Right forelimb (tissue), 1 donor: ENCODE data around the gene ARF5.
A peak's percentile ranks its signal among the peaks of the same experiment; 100 is the strongest.
"Not testable (repeated sequence)": the region's sequence is repeated elsewhere in the genome, so short reads cannot be mapped to it uniquely, and the experiment has no call there.

Source experiments
- DNase-seq: peaks from one replicate; pipeline ENCODE4 v3.0.0-alpha.2; 2018

The ARF5 gene

DNA sequence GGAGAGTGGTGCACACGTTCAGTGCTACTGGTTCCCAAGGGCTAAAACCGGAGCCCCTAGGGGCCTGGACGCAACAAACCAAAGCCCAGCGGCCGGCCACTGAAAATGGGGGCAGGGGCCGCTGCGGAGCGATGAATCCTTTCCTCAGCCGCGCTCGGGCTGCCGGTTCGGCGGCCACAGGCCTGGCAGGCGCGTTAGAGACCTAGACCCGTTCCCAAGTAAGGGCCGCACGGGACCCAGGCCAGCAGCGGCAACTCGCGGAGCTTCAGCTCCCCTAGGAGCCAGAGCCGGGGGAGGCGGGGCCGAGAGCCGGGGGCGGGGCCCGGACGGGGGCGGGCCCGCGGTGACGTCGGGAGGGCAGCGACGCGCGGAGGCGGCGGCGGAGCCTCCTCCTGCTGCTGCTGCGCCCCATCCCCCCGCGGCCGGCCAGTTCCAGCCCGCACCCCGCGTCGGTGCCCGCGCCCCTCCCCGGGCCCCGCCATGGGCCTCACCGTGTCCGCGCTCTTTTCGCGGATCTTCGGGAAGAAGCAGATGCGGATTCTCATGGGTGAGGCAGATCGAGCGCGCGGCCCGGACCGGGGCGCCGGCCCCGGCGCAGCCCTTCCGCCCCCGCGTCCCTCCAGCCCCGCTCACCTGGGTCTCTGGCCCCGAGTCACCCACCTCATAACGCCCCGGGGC, at the start of gene ARF5:
Gene ARF5 (plus strand): TSS at position 393 of the 678 bp plus-strand sequence. CDS start 88 bp downstream, at position 481.
- peak; percentile 96 for DNase-seq

GRCh38 chr7:127539116-127539515, 49.1 kb upstream of the ARF5 start:
- DNase-seq: no peak

DNA sequence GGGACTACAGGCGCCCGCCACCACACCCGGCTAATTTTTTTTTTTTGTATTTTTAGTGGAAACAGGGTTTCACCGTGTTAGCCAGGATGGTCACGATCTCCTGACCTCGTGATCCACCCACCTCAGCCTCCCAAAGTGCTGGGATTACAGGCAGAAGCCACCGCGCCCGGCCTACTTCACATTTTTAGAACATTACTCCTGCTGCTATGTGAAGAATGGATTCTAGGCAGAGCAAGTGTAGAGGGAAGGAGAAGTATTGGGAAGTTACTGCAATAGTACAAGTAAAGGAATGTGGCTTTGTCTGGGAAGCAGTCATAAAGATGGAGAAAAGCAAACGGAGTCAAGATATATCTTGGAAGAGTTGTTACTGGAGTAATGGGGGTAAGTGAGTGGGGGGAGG, 47.8 kb upstream of the ARF5 start:
- DNase-seq: not testable (repeated sequence)

GRCh38 chr7:127541548-127541947, 46.7 kb upstream of the ARF5 start:
- DNase-seq: no peak

- DNase-seq: no peak
These were observed 41.9 kb upstream of the ARF5 start for GRCh38 chr7:127546313-127546712.

DNA sequence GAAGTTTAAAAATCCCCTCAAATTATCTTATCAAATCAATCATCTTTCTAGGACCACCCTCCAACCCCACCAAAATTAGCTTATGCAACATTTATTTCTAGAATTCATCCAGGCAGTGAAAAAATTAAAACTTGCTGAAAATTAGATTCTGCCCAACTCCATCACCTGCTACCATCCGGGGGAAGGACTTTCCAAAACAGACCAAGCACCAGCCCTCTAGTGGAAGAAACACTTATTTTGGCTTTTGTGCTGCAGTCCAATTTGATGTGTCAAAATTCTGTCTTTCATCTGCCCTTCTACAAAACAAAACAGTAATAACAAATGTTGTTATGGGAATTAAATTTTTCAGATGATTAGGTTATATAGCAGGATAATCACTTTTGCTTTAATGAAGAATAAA, 38.0 kb upstream of the ARF5 start:
- DNase-seq: no peak

GRCh38 chr7:127551941-127552340, 36.3 kb upstream of the ARF5 start:
- no peak for DNase-seq

DNA sequence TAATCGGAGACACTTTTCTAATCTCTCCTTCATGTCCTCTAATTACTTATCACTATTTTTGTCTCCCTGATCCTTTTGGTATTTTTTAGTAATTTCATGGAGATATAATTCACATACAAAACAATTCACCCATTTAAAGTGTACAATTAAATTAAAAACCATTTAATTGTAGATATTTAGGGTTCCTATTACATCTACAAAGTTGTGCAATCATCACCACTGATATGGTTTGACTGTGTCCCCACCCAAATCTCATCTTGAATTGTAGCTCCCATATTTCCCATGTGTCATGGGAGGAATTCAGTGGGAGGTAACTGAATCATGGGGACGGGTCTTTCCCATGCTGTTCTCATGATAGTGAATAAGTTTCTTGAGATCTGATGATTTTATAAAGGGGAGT, 31.8 kb upstream of the ARF5 start:
- DNase-seq: no peak

DNA sequence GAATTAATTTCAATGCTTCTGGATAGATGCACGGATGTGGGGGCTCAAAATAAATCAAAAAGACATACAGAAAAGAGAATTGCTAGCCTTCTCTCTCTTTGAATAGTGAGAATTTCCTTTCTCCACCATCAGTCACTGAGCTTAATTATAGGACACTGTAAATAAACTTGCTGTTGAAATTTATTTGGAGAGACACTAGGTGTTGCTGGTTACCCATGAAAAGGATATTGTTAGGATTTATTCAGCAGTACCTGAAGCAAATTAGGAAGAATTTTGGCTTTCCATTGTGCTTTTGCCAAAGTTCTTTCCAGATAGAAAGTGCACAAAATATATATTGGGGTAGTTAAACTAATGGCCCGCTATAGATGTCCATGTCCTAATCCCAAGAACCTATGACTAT, 30.4 kb upstream of the ARF5 start:
- DNase-seq: no peak

GRCh38 chr7:127566242-127566641, 22.0 kb upstream of the ARF5 start:
- no peak for DNase-seq

- not testable (repeated sequence) for DNase-seq
These were observed 20.2 kb upstream of the ARF5 start for GRCh38 chr7:127568034-127568433.

- DNase-seq: no peak
These were observed 16.3 kb upstream of the ARF5 start for GRCh38 chr7:127571741-127572505.

GRCh38 chr7:127578036-127578684, 10.1 kb upstream of the ARF5 start:
- DNase-seq: no peak

DNA sequence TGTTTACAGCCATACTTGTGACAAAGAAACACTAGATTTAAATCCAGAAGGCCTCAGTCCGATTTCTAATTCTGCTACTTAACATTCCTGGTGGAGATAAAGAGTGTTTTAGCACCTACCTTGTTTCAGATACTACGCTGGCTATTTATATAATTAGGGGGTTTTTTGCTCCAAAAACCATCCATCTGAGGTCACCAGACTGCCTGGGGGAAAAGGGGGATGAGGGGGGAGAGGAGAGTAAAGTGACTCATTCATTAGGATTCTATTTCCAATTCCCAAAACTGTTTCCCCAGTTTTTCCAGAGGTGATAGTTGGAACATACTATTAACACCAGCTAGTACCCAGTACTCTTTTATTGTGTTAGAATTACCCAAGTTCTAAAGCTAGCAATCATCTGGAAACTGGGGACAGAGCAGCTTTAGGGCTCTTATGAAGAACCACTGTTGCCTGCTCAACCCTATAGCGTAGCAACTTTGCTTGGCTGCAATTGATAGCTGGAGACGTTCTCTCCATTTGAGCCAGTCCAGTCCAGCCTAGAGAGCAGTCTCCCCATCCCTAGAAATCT, 9.4 kb upstream of the ARF5 start:
- no peak for DNase-seq

- no peak for DNase-seq
These were observed 7.6 kb upstream of the ARF5 start for GRCh38 chr7:127580612-127581011.

GRCh38 chr7:127581716-127582115, 6.5 kb upstream of the ARF5 start:
- no peak for DNase-seq

DNA sequence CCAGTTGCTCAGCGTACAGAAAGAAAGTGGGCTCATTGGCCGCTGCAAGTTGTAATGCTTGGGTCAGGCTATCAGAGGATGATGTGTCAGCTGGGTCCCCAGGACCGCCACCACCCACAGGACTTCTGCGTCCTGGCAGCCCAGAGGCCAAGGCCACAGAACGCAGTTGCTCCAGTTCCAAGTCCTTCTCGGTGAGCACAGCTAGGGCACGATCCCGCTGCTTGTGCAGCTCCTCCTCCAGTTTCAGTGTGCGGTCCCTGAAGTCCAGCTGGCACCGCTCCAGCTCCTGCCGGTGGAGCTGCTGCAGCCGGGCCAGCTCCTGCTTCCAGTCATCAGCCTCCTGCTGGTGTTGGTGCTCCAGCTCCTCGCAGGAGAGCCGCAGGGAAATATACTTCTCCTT, 5.8 kb upstream of the ARF5 start:
- no peak for DNase-seq

GRCh38 chr7:127584648-127585043, 3.6 kb upstream of the ARF5 start:
- no peak for DNase-seq

DNA sequence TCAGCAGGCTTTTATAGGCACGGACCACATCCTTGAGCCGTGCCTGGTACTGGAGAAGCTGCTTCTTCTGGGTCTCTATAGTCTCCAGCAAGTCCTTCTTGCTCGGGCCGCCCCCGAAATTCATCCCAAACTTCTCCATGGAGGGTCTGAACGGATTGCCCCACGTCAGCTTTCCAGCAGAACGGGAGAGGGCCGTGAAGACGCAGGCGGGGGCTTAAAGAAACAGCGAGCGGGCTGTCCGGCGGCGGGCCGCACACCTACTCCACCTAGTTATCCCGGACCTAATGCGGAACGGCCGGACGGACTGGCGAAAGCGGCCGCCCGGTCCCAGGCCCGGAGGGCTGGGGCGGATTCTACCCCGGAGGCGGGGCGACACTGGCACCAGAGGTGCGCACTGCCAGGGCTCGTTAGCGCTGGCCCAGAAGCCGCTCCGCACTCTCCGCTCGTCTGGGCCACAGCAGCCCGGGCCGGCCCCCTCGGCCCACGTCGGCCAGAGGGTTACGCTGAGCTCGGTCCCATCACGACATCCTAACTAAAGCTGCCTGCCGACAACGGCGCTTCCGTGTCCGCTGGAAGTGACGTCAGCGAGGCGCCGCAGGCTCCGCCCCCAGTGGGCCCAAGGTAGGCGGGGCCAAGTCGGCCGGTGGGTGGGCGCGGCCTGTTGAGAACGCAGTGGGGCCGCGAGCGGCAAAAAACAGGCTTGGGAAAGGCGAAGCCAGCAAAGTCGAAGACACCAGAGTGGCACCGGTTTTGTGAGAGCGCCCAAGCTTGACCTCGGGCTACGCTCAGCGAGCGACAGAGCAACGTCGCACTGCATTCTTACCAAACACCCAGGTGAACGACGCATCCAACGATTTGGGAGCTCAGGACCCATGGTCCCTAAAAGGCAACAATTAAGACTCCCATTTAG, 2.9 kb upstream of the ARF5 start, which contains the start of gene GCC1:
Gene GCC1 (minus strand): TSS at position 553 of the 910 bp plus-strand sequence. CDS start 414 bp downstream, at position 139.
- DNase-seq: peak; percentile 97

DNA sequence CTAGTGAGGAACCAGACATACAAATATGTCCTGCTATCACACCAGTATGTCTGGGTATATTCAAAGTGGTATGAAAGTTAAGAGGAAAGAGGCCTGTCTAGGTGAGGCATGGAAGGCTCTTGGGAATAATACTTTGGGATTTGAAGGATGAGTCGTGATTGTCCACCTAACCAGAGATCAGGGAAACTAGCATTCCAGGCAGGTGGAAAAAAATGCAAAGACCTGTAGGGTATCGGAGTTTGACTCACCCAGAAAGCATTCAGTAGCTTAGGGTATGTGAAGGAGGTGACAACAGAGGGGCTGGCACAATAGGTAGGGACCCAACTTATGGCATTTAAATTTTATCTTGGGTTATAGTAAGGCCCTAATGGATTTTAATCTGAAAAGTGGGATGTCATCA, 1.9 kb upstream of the ARF5 start:
- no peak for DNase-seq

DNA sequence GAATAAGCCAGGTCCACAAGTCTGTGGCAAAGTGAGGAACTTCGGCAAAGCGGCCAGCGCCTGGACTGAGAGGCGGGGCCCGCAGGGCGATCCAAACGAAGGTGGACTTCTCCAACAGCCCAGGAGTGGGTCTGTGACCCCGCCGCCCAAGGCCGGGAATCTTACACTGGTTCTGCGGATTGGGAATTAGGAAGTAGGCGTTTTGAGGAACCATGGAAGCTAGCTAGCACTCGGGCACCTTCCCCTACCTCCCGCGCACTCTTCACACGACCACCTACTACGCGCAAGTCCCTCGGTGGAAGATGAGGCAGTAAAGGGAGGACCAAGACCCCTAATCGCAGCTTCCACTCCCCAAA, 570 bp upstream of the ARF5 start:
- no peak for DNase-seq

GRCh38 chr7:127588697-127589482, 679 bp downstream of the ARF5 start:
- DNase-seq: peak; percentile 66
